GM19455 (cell line): Measurements from ENCODE around the gene SEMA7A.
"Not testable (repeated sequence)": the region's sequence is repeated elsewhere in the genome, so short reads cannot be mapped to it uniquely, and the experiment has no call there.

ENCODE experiments used
- ATAC-seq: cut with Tn5 transposase; IDR thresholded peaks from one replicate; pipeline ENCODE4 v1.9.1; 2021; ENCODE audit not compliant: unreplicated experiment

SEMA7A gene

DNA sequence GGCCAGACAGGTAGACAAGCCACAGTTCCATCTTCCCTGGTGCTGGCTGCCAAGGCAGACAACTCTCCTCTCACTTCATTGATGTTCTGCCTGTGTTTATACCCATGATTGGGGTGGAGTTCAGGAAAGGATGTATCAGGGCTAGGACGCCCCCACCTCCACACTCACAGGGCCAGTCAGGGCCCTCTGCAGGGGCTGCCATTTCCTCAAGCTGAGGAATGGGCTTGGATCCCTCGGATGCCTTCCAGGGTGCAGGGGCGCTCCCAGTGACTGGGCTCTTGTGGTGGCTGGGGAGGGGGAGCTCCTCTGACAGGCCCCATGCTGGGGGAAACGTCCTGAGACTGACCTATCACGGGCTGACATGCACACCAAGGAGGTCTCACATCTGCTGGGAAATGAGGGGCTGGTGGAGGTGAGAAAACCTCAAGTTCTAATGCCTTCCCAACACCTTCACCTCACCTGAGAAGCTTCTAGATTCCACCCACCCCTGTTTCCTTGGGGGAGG lies 31.4 kb downstream of the SEMA7A start:
- ATAC-seq: no peak

DNA sequence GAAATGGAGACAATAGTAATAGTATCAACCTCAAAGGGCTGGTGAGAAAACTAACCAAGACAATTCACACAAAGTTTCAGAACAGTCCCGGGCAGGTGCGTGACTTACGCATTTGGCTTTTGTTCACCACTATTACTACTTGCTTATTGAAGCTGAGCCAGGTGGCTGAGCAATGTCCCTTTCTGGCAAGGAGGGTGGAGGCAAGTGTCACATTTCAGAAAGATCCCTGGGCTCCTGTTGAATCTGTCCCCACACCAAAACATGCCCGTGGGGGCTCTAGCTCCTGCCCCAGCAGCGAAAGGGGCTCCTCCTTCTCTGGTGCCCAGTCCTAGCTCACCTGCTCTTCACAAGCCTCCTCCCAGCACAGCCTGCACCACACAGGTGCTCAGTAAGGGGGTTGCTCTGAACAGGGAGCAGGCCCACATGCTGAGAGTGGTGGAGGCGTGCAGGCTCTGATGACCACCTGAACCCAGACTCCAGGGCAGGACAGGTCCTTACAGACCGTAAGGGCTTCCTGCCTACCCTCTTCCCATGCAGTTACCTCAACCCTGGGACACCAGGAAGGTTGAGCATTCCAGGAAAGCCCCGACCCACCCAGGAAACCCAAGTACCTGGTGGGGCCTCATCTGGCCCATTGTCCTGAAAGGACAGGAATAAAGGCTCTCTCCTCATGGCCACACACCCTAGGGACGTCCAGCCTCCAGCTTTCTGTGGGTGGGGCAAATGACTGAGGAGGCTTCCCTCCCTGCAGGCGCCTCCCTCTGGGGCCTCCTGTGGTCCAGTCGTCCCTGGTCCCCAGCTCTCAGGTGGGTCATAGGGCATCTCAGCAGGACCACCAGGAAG lies 32.6 kb downstream of the SEMA7A start:
- ATAC-seq: no peak

DNA sequence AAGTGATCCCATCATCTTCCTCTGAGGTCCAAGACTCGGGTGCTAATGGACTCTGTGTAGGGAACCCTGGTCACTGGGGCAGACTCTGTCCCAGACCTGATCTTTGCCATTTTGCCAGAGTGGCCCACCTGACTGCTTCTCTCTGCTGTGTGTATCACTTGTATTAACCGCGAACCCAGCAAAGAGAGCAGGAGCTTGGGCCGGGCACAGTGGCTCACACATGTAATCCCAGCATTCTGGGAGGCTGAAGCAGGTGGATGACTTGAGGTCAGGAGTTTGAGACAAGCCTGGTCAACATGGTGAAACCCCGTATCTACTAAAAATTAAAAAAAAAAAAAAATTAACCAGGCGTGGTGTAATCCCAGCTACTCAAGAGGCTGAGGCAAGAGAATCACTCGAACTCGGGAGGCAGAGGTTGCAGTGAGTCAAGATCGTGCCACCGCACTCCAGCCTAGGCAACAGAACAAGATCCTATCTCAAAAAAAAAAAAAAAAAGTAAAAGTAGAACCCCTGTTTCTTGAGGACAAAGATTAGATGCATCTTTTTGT lies 33.4 kb downstream of the SEMA7A start:
- ATAC-seq: no peak

DNA sequence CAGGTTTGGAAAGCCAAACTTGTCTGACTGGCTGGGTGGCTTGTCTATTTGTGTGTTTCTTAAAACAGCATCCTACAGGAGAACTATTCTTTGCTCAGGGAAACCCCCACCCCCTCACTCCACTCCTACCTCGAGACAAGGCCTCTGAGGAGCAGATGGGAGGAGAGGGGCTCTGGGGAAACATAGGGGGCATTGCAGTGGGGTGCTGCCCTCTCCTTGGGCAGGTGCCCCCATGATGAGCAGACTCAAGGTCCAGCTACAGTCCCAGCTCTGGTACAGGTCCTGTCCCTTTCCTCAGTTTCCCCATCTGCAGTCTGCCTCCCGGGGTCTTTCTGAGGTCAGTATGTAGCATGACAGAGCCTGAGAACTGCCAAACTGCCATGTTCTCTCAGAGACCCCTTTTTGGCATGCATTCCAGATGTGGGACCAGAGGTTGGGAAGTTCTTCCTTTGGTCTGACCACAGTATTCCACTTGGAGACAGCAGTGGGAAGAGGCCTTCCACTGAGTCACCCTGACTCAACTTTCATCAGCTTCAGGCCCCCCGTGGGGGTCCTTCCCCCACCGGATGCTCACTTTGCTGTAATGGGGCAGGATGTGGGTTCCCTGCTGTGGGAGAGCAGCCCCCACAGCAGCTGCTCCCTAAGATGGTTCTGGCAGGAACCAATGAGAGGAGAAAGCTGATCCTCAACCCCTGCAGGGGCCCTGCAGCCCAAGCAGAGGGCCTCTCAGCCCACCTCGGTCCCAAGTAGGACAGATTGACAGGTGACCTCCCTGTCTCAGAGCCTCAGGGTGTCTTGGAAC lies 34.0 kb downstream of the SEMA7A start:
- no peak for ATAC-seq

DNA sequence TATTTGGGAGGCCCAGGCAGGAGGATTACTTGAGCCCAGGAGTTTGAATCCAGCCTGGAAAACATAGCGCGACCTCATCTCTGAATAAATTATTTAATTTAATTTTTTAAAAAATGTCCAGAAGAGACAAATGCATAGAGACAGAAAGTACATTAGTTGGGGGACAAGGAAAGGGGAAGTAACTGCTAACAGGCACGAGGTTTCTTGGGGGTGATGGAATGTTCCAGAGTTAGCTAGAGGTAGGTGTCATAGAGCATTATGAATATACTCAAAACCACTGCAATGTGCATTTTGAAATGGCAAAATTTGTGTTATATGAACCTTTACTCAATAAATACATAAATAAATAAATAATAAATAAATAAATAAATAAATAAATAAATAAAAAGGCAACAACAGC lies 34.7 kb downstream of the SEMA7A start:
- no peak for ATAC-seq

DNA sequence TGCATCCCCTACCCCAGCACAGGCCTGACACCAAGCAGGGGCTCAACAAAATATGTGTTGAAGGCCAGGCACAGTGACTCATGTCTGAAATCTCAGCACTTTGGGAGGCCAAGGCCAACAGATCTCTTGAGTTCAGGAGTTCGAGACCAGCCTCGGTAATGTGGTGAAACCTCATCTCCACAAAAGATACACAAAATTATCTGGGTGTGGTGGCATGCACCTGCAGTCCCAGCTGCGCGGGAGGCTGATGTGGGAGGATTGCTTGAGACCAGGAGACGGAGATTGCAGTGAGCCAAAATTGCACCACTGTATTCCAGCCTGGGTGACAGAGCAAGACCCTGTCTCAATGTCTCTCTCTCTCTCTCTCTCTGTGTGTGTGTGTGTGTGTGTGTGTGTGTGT lies 35.6 kb downstream of the SEMA7A start:
- ATAC-seq: no peak

DNA sequence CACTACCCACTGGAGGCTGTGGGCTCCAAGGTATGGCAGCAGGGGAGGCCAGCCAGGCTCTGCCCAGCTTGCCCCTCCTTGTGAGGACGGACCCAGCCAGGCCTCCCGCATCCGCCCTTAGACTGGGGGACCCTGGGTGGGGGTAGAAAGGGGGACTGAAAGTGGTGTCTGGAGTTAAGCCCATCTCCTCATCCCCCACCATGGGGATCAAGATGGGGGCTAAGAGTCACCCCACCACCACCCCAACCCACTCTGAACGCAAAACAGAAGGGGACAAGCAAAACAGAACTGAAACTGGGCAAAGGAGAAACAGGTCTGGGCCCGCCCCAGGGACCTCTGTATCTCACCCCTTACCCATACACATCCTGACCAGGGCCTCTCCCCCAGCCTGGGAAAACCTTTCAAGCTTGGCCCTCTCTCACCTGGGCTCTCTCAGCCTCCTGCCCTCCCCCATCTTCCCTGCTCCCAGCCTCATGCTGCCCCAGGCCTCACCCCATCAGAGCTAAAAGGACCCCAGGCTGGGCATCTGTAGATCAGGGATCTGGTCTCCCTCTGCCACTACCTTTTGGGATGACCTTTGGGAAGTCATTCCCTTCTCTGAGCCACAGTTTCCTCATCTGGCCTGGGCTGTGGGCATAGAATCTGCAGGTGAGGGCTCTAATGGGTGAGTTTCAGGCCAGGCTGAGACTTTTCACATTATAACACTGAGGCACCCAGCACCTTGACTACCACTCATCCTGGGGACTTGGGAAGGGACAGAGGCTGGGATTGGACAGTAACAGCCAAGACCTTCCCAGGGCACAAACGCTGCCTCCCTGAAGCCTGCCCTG lies 36.3 kb downstream of the SEMA7A start:
- no peak for ATAC-seq

DNA sequence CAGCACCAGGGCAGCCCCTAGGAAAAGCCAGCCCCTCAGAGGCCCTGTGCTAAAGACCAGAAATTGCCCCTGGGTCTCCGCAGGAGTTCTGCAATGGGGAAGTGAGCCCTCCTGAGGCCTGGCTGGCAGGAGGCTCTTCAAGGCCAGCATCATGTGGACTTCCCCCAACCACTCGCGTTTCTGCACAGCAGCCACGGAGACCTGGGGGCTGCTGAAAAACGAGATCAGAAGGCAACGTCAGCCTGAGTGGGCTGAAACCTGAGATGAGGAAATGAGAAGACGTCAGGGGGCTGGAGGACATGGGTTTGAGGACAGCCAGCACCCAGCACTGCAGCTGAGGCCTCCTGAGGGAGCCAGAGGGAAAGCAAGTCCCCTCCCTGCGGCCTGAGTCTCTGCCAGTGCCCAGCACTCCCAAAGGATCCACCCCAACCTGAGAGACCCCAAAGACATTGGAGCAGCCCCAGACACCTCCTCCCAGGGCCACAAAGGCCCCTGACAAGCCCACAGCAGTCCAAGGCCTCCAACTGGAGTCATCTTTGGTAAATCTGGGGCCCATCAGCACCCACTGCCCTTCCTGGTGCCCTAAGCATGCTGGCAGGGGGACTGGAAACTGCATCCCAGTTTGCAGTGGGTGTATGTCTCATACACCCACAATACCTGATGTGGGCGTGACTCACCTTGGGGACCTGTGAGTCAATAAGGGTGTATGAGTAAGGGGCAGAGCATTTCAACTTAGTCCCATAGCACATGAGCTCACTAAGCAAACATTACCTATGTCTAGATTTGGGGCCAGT lies 37.1 kb downstream of the SEMA7A start:
- ATAC-seq: no peak

DNA sequence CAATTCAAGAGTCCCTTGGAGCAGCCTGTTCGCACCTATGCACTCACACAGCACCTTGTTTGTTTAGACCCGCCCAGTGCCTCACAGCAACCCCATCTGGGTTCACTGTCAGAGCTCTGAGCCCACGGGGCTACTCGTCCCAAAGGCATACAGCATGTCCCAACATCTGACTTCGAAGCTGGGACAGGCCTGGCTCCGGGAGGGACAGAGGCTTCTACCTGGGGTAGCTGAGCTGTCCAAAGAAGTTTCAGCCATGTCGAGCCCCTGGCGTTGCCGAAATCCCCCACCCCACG lies 37.7 kb downstream of the SEMA7A start:
- ATAC-seq: no peak

DNA sequence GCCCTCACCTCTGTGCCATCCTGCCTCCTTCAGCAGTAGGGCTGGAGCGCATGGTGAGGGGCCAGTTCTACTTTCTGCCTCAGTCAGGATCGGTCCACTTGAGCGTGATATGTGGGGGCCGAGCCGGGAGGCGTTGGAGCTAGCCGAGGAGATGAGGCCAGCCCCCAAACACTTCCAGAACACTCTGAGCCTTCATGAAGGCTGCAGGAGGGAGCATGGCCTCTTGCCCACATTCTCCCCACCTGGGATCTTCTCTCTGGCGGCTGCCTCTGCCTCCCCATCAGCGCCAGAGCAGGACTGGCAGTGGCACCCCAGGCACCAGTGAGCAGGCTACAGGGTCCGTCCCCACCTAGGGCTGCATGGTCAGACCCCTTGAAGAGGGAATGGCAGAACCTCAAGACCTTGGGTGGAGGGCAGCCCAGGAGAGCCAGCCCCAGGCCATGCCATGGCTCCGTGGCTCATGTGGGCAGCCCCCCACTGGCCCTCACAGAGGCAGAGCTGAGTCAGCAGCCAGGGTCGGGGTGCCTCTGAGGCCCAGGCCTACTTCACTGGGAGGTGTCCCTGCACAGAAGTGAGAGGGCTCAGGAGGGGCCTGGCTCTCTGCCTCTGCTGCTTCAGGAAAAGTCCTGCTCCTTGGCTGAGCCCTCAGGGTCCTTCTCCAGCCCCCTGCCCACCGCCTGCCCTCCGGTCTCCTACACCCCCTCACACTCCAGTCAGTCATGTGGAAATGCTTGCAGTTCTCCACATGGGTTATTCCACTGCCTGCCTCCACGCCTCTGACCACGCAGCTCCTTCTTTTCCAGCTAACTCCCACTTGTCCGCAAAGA lies 38.2 kb downstream of the SEMA7A start:
- ATAC-seq: no peak

DNA sequence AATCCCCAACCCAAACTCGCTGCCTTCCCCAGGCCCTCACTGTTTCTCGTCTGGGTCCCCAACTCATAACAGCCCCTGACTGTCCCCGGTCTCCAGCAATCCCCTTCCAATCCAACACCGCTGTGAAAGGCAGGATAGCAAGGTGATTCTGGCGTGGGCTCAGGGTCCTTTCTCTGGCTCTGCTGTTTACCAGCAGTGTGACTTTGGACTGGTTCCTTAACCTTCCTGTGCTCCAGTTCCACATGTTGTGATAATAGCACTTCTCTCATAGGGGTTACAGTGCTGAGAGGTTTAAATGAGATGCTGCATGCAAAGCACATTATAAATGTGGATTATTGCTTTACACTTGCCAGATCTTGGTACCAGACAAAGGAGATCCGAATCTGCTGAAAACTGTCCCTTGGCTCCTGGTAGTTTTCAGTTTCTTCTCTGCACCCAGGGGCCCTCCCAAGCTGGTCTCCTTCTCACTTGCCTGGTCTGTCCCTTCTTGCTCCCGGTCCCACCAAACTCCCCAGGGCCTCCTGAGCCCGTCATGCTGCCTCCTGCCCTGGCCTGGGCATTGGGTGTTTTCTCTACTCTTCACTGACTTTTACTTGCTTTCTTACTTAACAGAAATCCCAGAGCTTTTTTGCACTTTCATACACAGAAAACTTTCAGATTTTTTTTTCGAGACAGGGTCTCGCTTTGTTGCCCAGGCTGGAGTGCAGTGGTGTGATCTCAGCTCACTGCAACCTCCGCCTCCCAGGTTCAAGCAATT lies 39.5 kb downstream of the SEMA7A start:
- no peak for ATAC-seq

DNA sequence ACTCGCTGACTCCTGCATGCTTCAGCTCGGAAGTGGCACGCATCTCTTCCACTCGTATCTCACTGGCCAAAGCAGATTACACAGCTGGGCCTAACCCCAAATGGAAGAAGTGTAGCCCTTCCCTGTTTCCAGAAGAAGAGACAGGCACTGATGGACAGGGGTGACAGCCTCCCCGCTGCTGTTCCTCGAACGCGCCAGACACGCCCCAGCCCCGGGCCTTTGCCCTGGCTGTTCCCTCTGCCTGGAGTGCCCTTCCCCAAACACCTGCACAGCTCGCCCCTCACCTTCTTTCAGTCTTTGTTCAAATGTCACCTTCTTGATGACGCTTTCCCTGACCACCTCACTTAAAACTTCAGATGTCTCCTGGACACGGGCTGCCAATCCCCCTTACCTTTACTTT lies 40.3 kb downstream of the SEMA7A start:
- ATAC-seq: no peak

DNA sequence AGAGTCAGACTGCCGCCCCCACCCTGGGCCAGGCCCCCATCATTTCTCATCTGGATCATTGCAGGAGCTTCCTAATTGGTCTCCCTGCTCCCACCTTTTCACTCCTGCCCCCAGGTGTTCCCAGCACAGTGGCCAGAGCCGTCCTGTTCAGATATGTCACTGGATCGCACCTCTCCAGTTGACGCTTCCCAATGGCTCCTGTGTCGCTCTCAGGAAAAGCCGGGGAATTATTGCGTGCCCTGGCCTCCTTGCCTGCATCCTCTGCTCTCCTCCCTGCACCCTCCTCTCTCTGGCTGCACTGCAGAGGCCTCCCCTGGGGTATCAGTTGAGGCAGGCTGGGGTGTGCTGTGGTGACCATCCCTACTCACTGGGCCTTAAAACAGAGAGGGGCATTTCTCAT lies 40.9 kb downstream of the SEMA7A start:
- no peak for ATAC-seq

DNA sequence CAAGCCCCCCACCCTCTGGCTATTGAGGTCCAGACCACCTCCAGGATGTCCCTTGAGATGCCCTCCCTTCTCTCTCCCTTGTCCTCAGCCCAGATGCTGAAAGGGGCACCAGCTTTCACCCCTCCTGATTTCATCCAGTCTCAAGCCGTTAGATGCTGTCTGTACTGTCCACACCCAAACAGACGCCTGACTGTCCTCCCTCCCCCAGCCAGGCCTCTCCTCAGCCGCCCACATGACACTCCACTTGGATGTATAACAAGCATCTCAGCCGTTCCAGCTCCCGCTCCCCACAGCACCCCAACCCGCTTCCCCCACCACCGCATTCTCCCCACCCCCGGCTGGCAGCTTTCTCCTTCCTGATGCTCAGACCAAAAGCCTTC lies 41.3 kb downstream of the SEMA7A start:
- no peak for ATAC-seq

DNA sequence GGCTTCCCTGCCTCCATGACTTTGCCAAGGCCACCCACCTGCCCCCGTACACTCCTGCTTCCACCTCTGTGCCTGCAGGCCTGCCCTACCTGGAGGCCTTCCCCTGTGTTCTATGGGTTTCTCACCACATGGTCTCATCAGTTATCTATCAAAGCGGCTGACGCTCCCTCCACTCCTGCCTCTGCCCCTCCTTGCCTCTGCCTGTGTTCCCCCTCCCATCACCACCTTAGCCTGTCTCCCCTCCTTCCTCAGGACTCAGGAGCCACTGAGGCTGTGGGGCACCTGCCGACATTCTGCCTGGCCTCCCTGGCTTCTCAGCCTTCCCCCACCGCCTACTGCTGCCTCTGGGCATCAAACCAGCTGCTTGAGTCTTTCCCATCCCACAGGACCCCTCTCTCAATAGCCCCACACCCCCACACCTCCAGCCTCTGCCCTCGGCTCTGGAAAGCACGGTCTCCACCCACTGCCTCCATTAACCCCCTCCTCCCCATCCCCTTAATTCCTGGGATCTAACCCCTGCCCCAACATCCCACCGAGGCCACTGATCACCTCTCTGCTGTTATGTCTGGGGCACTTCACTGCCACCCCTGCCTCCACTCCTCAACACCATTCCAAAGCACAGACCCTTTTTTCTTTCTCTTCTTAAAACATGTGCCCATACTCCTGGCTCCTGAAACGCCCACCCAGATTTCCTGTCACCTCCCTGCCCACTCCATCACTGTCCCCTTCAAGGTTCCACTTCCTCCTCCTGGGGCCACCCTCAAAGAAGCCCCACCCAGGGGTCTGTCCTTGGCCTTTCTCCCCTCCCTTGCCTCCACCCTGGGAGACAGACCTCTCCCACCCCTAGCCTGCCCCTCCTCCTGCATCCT lies 41.9 kb downstream of the SEMA7A start:
- no peak for ATAC-seq

DNA sequence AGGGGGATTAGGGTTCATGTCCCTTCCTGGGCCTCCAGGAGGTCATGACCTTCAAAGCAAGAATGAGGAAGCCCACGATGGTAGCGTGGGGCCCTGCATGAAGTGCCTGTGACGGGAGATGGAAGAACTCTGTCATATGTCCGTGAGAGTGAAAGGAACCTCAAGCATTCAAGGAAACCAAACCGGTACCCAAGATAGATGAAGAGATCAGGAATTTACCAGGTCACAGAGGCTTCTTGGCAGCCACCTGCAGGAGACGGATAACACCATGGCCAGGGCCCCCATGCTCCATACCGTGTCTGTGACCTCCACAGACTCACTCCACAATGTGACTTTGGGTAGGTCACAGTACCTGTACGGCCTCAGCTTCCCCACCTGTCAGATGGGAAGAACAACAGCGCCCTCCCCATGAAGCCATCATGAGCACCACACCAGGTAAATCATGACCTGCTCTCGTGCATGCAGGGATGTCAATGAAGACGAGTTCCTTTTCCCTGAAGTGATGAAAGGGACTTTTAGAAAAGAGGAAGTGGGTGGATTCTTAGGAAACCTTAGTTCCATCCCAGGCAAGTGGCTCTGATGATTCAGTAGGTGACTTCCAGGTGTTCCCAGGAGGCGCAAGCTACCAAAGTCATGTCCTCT lies 43.0 kb downstream of the SEMA7A start:
- no peak for ATAC-seq

DNA sequence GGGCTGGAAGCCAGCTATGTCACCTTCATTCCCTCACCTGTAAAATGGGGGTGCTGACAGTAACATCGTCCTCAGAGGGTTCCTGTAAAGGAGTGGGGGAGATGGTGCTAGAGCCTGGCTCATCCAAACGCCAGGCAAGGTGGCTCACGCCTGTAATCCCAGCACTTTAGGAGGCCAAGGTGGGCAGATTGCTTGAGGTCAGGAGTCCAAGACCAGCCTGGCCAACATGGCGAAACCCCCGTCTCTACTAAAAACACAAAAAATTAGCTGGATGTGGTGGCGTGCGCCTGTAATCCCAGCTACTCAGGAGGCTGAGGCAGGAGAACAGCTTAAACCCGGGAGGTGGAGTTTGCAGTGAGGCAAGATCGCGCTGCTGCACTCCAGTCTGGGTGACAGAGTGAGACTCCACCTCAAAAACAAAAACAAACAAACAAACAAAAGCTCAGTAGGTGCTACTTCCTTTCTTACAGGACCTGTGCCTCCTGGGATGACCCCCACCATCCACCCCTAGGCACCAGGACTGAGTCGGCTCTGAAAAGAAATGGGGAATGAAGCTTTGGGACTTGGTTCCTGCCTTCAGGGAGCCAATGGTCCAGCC lies 43.6 kb downstream of the SEMA7A start:
- ATAC-seq: not testable (repeated sequence)
